Measurements from ENCODE around the gene RAMP1.

DNA sequence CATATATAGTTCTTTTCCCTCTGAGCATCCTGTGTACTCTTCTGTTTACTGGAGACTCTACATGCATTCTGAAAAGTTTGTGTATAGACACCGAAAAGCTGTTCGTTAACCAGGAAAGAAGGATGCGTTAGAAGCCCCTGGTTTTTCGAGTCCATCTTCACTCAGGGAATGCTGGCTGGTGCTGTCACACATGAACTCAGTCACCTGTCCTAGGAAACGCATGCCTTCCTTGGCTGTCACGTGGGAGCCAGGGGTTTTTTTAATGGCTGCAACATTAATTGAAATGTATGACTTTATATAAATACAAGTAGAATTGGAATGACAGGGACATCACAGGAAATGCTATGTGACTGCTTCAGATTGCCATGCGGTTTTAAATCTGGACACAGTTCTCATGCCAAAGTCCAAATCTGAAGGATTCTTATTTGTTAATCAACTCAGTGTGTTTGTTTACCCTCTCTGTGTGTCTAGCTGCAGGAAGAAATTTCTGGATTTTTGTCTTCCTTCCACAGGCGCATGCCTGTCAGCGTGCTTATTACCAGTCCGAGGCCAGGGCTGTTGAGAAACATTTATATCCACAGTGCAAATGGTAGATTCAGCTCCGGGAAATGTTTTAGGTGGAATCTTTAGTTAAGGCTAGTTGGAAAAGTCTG, 2.6 kb downstream of the RAMP1 start:
- TF ChIP-seq, protein P1, sequence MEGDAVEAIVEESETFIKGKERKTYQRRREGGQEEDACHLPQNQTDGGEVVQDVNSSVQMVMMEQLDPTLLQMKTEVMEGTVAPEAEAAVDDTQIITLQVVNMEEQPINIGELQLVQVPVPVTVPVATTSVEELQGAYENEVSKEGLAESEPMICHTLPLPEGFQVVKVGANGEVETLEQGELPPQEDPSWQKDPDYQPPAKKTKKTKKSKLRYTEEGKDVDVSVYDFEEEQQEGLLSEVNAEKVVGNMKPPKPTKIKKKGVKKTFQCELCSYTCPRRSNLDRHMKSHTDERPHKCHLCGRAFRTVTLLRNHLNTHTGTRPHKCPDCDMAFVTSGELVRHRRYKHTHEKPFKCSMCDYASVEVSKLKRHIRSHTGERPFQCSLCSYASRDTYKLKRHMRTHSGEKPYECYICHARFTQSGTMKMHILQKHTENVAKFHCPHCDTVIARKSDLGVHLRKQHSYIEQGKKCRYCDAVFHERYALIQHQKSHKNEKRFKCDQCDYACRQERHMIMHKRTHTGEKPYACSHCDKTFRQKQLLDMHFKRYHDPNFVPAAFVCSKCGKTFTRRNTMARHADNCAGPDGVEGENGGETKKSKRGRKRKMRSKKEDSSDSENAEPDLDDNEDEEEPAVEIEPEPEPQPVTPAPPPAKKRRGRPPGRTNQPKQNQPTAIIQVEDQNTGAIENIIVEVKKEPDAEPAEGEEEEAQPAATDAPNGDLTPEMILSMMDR (IDR thresholded peaks at IDR 0.05), result no peak
- TF ChIP-seq POLR2A (IDR thresholded peaks at IDR 0.05), result no peak

All from thyroid gland (tissue), 4 donors.